ENCODE results near the gene GYPE. TPM values are rescaled to one million over a fixed set of nuclear protein-coding genes. Genes with fewer than 3 reads are reported as not detected.
"Not testable (repeated sequence)": the region's sequence is repeated elsewhere in the genome, so short reads cannot be mapped to it uniquely, and the experiment has no call there.

GYPE gene
- total RNA-seq, 2 donors from 2014 or later, result 0.74 to 1.3 TPM

DNA sequence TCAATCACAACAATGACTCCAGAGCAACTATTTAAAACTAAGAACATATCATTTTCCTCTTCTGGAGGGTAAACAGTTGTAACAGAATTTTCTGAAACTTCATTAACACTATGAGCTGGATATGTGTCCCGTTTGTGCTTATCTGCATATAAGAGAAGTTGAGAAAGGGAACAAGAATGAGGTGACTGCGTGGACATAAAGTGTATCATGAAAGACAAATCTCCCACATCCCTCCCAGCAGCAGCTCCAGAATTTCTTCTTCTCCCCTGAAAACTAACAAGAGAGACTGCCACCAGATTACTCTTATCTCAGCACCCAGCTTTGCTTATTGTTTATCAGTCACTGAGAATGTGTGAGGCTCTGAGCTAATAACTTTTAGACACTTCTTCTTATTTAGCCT is 25.8 kb downstream of the GYPE start:
- ATAC-seq; DNase-seq; intact Hi-C loops (cut with DNase I): not testable (repeated sequence)

DNA sequence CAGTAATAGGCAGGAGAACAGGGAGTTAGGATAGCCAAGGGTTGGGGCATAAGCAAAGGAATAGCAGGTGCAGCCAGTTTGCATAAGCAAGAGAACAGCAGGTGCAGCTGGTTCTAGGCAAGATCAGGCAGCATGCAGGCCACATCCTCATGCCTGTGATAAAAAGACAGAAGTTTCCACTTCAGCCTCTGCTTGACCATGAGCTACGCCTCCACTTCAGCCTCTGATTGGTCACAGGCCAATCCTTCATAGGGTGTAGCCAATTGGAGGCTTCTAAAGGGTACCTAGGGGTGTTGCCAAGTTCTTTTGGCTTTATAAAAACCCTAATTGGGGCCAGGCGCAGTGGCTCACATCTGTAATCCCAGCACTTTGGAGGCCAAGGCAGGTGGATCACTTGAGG is 30.0 kb downstream of the GYPE start:
- ATAC-seq; DNase-seq; intact Hi-C loops (cut with DNase I): not testable (repeated sequence)

DNA sequence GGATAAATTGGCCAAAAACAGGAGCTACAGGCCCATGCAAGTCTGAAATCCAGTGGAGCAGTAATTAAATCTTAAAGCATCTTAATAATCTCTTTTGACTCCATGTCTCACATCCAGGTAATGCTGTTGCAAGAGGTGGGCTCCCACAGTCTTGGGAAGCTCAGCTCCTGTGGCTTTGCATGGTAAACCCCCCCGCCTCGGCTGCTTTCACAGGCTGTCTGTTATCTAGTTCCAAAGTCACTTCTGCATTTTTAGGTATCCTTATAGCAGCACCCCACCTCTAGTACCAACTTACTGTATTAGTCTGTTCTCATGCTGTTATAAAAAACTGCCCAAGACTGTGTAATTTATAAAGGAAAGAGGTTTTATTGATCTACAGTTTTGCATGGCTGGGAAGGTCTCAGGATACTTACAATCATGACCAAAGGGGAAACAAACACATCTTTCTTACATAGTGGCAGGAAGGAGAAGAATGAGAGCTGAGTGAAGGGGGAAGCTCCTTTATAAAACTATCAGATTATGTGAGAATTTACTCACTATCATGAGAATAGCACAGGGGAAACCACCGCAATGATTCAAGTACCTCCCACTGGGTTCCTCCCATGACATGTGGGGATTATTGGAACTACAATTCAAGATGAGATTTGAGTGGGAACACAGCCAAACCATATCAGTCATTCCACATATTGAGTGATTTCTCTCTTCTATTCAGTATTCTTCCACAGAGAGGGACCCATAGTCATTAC is 34.7 kb downstream of the GYPE start:
- not testable (repeated sequence) for DNase-seq

DNA sequence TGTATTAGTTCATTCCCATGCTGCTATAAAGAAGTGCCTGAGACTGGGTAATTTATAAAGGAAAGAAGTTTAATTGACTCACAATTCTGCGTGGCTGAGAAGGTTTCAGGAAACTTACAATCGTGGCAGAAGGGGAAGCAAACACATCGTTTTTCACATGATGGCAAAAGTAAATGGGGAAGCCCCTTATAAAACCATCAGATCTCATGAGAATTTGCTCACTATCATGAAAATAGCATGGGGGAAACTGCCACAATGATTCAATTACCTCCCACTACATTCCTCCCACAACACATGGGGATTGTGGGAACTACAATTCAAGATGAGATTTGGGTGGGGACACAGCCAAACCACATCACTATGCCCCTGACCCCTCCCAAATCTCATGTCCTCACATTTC is 35.4 kb downstream of the GYPE start:
- DNase-seq; intact Hi-C loops (cut with DNase I); ATAC-seq: not testable (repeated sequence)

More for the DNA sequence above, 34.7 kb downstream of the GYPE start:
- intact Hi-C loops (cut with DNase I); ATAC-seq: not testable (repeated sequence)

DNA sequence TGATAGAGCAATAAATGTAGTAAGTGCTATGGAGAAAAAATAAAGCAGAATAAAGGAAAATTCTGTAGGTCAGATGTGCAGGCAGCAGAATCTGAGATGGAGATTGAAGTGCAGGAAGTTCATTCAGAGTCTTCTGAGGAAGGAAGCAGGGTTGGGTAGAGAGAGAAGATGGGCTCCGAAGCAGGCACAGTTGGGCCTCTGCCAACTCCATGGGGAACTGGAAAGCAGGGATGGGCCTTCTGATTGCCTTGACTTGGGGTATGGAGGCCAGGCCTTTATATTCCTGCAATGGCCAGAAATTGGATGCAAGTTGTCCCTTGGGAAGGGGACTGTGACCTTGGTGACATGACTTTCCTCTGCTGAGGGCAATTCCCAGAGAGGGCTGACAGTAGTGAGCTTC is 42.6 kb downstream of the GYPE start:
- ATAC-seq; intact Hi-C loops (cut with DNase I): not testable (repeated sequence)
- DNase-seq, result peak; percentile 23

DNA sequence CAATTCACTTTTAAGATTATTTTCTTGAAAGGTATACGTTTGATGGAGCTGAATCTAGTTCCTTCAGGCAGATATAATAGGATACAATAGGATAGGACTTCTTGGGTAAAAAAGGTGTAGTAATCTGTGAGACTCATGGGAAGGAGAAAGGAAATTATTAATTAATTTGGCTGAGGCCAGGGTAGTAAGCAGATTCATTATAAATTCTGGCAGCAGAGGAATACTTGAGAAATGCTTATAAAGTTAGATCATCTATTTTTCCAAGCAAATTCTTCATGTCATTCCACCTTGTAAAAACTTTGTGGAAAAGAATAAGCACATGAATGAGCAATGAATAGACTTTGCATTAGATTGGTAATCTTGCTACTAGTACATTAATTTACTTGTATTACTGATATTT is 46.9 kb downstream of the GYPE start:
- intact Hi-C loops (cut with DNase I), result no loop called here
- DNase-seq (no peak), ATAC-seq (peak in 1 of 2 donors; percentile 36)

DNA sequence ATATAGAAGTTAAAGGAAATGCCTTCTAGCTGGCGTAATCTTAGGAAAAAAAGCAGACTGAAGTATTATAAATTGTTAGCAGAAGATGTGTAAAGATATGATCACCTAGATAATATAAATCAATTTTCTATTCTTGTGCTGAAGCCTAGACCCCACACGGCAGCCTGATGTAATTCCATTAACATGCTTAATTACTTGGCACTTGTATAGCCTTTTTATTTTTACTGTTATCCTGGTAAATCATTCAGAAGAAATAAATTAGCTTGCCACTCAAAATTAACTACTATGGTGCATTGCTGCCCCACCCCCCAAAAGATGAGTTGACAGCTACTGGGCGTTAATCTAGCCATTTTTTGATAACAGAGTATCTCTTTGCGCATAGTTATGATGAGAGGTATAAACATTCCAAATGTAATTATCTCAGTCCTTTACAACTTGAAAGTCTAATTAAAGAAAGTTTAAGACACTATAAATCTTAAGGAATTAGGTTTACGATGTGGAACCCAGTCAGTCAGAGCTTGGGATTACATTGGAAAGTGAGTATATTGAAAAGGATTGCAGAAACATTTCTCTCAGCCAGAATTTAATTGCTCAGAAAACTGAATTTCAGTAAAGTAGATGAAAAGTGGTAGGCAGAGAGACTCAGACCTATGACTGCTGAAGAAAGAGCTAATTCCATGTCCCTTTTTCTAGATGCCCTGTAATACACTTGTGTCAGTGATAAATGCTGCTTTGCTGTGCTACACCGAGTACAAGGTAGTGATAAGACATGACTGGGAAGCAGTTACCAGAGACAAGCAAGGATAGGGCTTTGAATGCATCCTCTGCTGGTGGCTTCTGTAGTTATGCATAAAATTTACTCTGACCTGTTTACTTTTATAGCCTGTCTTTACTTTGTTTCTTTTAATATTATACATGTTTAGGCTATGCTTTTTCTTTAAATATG is 47.7 kb downstream of the GYPE start:
- intact Hi-C loops (cut with DNase I); ATAC-seq; DNase-seq: not testable (repeated sequence)

DNA sequence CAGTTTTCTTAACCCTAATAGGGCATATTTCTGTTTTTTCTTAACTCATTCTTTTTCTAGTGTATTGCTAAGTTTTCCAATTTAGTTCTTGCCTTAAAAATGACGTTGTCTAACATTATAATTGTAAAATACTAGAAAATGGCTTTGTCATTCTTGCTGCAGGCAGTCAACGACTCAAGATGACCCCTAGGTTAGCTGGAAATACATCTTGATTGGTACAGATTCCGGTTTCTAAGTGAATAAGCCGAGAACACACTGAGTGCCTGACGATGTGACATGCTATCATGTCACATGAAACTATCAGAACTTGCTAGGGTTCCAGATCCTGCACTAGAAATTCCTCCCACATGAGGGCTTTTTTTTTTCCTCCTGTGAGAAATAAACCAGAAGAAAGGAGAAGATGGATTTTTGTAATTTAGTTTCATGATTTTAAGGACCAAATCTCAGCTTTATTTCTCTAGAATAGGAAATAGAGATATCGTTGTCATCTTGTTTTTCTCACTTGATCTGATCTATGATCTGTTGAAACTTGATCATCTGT is 49.3 kb downstream of the GYPE start:
- ATAC-seq; intact Hi-C loops (cut with DNase I); DNase-seq: not testable (repeated sequence)

DNA sequence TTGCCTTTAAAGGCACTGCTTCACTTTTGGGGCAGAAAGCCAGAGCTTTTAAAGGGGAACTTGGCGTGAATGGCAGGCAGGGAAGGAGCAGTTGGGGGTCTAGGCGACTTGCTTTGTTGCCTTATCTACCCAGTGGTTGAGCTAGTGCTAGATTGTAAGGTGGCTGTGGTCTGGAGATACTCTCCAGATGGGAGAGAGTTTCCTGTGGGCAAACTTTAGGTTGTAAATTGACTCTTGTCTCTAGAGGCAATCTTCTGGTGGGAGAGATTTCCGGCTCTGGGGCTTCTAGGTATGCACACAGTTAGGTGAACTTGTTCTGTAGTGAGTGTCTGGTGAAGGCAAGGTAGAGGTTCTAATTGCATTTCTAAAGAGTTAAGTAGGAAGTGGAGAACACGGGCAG is 50.7 kb downstream of the GYPE start:
- intact Hi-C loops (cut with DNase I); ATAC-seq; DNase-seq: not testable (repeated sequence)

DNA sequence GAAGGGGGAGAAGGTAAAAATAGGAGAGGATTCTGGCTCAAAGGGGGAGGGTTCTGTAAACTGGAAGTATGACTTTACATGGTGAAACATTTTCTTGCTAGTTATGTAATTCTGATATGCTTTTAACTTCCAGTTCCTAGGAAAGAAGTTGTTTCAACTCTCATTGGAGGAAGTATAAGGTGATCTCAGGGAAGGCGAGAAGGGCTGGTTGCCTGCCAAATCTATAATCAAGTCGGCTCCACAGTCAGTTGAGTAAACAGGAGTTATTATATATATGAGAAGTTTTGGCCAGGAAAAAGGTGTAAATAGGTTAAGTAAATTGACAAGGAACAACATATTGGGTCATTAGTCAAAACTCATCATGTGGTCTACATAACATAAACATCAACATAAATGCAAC is 56.1 kb downstream of the GYPE start:
- intact Hi-C loops (cut with DNase I); ATAC-seq; DNase-seq: not testable (repeated sequence)

DNA sequence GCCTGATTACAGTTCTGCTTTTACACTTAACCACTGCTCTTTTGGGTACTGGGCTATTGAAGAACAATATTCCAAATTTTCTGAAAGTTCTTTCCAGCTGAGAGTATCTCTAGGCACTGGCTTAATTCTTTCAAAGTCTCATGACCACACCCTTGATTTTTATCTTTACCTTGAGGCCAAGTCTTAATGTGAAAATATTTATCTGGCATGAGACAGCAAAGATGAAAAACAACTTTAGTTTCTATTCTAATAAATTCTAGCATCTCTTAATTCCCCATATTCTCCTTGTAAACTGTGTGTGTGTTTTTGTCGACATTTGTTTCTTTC is 61.9 kb downstream of the GYPE start:
- DNase-seq; intact Hi-C loops (cut with DNase I); ATAC-seq: not testable (repeated sequence)

DNA sequence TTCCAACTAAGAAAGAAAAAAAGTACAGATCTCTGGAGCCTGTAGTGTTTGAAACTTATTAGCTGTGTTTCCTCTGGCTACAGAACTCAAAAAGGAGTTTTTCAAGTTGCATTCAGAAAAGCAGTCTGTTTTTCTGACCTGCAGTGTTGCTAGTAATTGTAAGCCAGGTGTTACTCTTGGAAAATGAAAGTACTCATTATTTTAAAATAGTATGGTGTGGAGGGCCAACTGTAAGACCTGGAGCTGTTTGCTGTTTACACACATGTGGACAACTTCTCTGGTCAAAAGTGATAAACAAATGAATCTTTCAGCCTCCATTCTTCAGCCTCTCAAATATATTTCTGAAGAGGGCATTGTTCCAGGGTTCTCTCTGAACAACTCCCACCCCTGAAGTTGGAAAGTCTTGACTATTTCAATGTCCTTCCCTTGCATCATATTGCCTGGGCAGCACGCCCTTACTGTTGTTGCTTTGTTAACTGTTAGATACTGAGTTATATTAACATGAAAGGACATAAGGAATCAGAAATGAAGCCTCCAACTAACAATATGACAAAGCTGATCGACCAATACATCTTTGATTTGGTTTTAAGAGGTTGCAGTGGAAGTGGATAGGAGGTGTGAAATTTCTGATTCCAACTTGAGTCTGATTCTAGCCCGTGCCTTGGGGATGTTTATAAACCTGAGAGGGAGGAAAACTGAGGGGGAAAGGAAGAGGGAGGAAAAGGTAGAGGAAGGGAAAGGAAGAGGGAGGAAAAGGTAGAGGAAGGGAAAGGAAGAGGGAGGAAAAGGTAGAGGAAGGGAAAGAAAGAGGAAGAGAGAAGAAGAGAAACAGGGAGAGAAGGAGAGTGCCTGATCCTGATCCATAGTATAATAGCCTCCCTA is 62.5 kb downstream of the GYPE start:
- peak in 1 of 2 donors; percentile 42 for ATAC-seq

DNA sequence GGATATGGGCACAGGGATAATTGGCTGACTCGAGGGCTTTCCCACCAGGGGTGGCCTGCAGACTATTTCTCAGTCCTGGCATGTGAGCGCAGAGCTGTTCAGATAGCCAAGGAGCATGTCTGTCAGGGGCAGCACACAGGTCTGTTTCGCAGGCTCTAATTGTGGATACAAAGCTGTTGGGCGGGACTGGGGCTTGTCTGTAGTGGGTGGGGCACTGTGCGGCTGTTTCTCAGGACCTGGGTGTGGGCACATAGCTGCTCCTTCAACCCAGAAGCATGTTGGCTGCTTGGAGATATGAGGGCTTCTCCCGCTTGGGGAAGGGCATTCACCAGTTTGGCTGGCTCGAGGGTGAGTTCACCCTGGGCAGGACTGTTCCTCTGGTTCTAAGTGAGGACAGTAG is 65.9 kb downstream of the GYPE start:
- ATAC-seq; DNase-seq; intact Hi-C loops (cut with DNase I): not testable (repeated sequence)

More for the DNA sequence above, 62.5 kb downstream of the GYPE start:
- peak; percentile 27 for DNase-seq
- intact Hi-C loops (cut with DNase I), result not testable (repeated sequence)

DNA sequence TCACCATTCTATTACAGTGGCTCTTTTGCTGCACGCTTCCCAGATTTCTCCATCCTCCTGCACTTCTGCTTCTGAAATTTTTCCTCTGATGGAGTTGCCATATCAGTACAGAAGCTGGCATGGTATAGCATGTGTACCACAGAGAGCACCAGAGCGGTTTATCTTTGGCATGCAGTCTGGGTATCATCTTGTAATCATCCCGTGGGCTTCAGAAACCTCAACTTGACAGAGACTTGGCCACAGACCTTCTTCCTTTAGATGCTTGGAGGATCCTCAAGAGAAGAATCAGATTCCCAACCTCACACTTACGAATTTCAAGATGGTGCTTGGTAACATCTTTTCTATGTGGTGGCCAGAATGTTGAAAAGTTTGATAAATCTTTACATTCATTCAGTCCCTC is 71.2 kb downstream of the GYPE start:
- intact Hi-C loops (cut with DNase I); ATAC-seq; DNase-seq: not testable (repeated sequence)

DNA sequence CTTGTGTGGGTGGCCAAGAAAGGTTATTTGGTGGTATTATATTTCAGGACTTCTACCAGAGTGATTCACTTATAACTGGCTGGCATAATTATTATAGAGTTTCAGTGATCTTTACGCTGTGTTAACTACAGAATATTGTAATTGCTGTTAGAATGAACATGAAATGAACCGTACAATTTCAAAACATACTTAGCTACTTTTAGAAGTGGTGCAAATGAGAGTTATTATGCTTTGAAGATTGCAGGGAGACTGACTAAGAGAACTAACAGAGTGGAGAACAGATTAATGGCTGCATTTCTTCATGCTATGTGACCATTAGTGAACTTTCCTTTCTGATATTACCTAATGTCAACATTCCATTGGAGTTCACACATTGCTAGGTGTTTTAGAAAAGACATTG is 71.7 kb downstream of the GYPE start:
- intact Hi-C loops (cut with DNase I); DNase-seq; ATAC-seq: not testable (repeated sequence)

DNA sequence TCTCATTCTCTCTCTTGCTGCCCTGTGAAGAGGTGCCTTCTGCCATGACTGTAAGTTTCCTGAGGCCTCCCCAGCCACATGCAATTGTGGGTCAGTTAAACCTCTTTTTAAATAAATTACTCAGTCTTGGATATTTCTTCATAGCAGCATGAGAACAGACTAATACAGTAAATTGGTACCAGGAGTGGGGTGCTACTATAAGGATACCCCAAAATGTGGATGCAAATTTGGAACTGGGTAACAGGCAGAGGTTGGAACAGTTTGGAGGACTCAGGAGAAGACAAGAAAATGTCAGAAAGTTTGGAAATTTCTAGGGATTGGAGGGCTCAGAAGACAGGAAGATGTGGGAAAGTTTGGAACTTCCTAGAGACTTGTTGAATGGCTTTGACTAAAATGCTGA is 74.8 kb downstream of the GYPE start:
- intact Hi-C loops (cut with DNase I); DNase-seq; ATAC-seq: not testable (repeated sequence)

DNA sequence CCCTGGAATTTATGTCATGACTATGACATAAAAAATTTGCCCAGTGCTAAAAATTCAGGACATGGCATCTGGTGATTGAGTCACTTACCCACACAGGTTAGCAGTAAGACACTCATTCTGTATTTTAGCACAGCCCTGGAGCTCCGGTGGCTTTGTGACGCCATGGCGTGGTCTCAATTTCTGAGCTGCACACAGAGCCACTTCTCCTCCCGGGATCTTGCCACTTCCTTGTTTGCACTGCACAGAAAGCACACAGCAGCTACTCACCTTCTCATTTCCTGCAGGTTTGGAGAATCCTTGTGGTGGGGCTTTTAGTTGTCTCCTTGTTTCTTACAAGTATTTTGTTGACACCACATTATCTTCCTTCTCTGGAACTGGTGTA is 76.1 kb downstream of the GYPE start:
- DNase-seq; intact Hi-C loops (cut with DNase I); ATAC-seq: not testable (repeated sequence)
